ENCODE measurements around the gene TBX1.
"Not testable (repeated sequence)": the region's sequence is repeated elsewhere in the genome, so short reads cannot be mapped to it uniquely, and the experiment has no call there.

The TBX1 gene

GRCh38 chr22:19763458-19764298, 3.1 kb downstream of the TBX1 start:
- no peak for DNase-seq (ENCODE audit: low spot score)

DNA sequence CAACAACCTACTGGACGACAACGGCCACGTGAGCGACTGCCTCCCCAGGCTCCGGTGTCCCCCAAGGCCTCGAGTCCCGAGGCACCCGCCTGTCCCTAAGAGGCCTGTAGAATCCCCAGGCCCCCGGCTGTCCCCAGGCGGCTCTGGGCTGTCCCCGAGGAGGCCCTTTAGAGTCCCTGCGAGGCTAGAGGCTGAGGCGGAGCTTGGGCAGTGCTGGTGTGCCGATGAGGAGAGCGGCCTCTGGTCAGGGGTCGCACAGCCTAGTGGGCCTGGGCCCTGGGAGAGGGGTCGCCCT, 3.7 kb downstream of the TBX1 start:
- FAIRE-seq (no peak), DNase-seq (ENCODE audit: low spot score) (no peak)

More at GRCh38 chr22:19763458-19764298, 3.1 kb downstream of the TBX1 start:
- FAIRE-seq: no peak

DNA sequence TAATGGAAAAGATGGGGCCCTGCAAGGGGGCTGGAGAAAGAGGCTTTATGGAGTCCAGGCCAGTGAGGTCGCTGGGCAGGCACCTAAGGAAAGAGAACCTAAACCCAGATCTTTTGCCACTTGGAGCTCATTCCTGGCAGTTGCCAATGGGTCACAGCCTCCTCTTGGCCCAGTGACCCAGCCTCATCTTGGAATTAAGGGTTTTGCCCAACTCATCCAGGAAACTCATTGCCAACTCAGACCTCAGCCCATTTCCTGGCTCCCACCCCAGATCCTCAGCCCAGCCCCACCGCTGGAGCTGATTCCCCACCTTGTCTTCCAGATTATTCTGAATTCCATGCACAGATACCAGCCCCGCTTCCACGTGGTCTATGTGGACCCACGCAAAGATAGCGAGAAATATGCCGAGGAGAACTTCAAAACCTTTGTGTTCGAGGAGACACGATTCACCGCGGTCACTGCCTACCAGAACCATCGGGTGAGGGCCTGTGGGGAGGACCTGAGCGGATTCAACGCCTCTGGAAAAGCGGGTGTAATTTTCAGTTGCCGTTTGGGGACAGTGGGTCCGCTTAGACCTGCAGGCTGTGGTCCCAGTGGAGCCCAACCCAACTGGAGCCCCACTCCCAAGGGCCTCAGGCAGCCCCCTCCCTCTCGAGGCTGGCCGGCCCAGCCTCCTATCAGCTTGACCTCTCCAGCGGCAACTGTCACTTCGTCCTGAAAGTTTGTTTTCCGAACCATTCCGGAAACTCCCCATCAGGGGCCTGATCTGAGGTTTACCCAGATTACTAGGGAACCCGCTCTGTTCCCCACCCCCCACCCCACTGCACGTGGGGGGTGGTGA, 4.3 kb downstream of the TBX1 start:
- DNase-seq (ENCODE audit: low spot score) (no peak), FAIRE-seq (no peak)

GRCh38 chr22:19765477-19766239, 5.1 kb downstream of the TBX1 start:
- FAIRE-seq: no peak
- DNase-seq (ENCODE audit: low spot score): no peak

GRCh38 chr22:19766240-19766510, 5.6 kb downstream of the TBX1 start:
- DNase-seq (ENCODE audit: low spot score) (no peak), FAIRE-seq (no peak)

DNA sequence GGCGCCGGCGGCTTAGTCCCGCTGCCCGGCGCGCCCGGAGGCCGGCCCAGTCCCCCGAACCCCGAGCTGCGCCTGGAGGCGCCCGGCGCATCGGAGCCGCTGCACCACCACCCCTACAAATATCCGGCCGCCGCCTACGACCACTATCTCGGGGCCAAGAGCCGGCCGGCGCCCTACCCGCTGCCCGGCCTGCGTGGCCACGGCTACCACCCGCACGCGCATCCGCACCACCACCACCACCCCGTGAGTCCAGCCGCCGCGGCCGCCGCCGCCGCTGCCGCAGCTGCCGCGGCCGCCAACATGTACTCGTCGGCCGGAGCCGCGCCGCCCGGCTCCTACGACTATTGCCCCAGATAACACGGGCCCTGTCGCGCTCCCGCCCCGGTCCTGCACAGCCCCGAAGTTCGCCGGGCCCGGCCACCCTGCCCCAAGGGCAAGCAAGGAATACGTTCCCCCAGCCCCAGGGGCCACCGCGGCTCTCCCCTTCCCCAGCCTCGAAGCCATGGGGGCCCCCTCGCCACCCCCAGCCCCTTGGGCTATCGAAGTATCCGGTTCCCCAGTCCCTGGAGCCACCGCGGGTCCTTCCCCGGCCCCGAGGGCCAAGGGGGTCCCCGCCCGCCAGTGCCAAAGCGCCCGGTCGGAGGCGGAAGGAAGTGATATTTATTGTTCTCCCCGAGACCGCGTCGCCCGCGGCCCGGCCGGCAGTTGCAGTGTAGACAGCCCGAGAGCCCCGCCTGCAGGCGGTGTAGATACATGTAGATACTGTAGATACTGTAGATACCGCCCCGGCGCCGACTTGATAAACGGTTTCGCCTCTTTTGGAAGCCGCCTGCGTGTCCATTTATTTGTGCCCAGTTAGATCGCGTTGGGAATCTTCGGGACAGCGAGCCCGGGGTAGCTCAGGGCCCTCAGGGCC, 6.2 kb downstream of the TBX1 start:
- FAIRE-seq: no peak
- DNase-seq (ENCODE audit: low spot score): no peak

DNA sequence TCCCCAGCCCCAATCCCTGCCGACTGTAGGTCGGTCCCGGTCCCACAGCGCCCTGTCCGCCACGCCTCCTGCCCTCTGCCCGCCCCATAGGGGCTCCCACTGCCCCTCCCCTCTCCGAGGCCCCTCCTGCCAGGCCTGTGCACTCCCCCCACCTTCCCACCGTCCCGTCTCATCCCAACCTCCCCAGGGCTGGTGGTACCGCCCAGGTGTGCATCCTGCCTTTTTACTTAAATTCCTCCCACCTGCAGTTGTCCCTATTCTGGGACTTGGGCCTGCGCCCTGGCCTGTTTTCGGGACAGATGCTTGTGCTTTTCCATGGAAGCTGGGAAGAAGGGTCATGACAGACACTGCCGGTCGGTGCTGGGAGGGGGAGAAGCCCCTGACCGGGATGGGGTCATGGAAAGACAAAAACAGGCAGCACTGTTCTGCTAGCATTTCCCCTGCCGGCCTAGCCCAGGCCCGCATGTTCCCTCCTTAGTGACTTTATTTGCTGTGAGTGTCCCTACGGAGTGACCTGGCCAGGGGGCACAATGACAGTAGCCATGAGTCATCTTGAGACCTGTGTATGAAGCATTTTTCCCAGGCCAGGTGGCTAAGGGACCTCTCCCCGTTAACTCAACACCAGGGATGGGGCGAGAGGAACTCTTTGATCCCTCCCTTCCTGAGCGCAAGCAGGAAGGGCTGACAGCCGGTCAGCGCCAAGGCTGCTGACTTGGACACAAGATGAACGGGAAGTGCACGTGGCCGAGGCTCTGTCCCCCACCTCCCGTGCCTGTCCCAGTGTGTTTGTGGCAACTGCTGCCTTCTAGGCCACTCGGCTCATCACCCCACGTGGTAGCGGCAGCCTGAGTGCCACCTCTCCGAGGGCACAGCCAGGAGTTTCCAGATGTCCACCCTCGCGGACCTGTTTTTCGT, 7.1 kb downstream of the TBX1 start:
- no peak for FAIRE-seq
- DNase-seq (ENCODE audit: low spot score): no peak

- no peak for FAIRE-seq
Observed at GRCh38 chr22:19769393-19769715, 8.8 kb downstream of the TBX1 start.

DNA sequence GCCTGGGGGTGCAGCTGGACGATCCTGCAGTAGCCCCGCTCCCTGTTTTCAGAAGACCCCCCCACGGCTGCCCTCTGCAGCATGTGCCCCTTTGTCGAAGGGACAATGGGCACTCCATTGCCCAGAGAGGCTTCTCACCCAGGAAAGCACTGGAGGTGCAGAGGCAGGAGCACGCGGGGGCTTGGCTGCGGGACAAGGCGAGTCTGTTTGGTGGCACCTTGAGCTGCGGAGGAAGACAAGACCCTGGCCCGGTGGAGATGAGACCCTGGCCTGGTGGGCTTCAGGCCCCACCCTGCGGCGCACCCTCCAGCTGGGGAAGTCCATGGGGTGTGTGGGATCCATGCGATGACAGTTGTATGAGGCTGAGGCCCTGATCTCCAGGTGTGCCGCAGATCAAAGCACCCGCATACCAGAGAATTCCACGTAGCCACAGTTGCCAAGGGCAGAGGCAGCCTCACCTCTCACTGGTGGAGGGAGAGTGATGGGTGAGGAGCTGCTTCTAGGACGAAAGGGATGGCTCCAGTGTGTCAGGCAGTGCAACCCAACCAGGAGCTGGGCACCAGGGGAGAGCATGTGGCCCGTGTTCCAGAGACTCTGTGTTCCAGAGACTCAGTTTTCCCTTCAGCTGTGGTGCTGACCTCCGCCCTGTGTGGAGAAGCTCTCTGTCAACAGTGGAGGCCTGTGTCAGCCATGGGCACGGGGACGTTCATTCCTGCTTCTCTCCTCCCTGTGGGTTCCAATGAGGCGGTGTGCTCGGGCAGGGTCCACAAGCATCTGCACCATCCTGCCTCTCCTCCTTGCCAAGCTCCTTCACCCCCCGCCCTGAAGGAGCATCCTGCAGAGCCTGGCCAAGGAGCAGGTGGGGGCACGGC, 10.0 kb downstream of the TBX1 start:
- DNase-seq (ENCODE audit: low spot score): no peak
- FAIRE-seq: no peak

More at GRCh38 chr22:19769393-19769715, 8.8 kb downstream of the TBX1 start:
- DNase-seq (ENCODE audit: low spot score): no peak

- no peak for DNase-seq (ENCODE audit: low spot score)
- no peak for FAIRE-seq
Observed at GRCh38 chr22:19772422-19772672, 11.8 kb downstream of the TBX1 start.

DNA sequence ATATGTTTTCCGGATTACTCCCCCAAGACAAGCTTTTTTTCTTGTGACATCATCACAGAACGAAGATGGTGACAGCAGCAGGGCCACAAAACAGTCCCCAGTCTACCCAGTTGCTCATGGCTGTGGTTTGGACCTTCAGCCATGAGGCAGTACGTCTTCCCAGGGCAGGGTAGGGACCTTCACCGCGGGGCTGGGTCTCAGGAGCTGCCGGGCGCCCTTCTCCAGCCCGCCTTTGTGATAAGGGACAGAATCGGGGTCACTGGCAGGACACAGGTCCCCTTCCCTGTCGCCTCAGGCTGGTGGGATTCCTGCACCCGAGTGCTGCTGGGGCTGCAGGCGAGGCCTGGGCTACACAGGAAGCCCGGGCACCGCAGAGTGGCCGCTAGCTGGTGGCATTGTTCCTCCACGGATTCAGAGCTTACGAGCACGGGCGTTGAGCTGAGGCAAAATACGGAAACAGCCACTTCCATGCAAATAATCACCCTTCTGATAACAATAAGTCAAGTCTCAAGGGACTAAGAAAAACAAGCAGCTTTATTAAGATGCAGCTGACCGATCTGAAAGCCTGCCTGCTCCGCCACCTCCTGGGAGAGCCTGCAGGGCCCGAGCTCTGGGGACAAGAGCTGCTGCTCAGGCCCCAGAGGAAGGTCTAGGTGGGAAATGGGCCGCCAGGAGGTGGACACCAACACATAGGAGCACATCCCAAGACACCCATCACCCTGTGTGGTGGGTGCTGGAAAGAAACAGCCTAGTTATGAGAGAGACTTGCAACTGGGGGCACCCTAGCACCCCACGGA, 12.3 kb downstream of the TBX1 start:
- no peak for FAIRE-seq
- no peak for DNase-seq (ENCODE audit: low spot score)

GRCh38 chr22:19773470-19774040, 13.0 kb downstream of the TBX1 start:
- no peak for DNase-seq (ENCODE audit: low spot score)
- FAIRE-seq: no peak

DNA sequence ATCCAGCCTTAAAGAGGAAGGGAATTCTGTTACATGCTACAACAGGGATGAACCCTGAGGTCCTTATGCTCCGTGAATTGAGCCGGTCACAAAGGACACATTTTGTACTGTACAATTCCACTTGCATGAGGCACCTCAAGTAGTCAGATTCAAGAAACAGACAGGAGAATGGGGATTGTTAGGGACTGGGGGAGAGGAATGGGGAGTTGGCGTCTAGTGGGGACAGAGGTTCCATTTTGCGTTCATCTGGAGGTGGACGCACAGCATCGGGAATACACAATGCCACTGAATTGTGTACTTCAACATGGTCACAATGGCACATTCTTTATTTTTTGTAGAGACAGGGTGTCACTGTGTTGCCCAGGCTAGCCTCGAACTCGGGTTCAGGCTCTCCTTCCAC, 14.1 kb downstream of the TBX1 start:
- DNase-seq (ENCODE audit: low spot score): no peak
- no peak for FAIRE-seq

- DNase-seq (ENCODE audit: low spot score): no peak
- FAIRE-seq: no peak
Observed at GRCh38 chr22:19775496-19776325, 15.1 kb downstream of the TBX1 start.

DNA sequence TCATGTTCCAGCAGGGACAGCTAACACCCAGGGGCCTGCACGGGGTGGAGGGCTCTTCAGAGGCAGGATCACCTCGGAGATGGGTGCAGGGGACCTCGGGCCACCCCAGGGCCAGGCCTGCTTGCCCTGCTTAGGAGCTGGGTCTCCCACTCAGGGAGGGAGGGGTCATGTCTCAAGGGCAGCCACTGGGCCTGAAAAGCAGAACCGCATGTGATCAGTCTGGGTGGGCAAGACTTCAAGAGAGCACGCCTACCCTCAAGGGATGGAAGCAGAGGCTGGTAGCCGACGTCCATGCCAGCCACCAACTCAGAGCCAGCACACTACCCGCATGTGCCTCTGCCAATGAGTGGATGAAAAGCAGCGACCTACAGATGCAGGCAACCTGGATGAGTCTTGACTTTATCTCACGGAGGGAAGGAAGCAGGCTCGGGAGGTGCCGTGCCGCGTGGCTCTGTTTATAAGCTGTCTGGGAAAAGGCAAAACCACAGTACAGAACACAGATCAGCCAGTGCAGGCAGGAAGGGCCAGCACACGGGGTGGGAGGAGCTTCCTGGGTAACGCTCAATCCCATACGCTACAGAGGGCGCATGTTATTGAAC, 16.0 kb downstream of the TBX1 start:
- FAIRE-seq (no peak), DNase-seq (ENCODE audit: low spot score) (no peak)

- FAIRE-seq; DNase-seq (ENCODE audit: low spot score): not testable (repeated sequence)
Observed at GRCh38 chr22:19777192-19777591, 16.6 kb downstream of the TBX1 start.

DNA sequence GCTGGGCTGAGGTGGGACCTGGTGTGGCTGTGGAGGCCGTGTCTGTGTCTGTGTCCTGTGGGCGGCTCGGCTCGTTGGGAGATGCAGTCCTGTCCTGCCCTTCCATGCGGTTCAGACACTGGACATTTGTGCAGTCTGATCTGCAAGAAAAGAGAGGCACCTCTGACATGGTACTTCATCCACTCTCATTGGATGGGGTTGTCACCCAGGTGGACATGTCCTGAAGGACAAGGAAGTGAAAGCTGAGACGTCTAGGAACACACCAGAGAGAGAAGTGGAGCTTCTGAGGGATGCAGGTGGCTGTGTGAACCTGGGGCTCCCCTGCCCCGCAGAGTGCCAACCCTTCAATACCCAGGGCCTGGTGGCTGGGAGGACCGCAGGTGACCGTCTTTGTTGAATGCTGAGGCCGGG, 18.4 kb downstream of the TBX1 start:
- DNase-seq (ENCODE audit: low spot score) (no peak), FAIRE-seq (no peak)
